GM13976 (cell line): ENCODE measurements around the gene CCSER2.
A peak's percentile ranks its signal among the peaks of the same experiment; 100 is the strongest.

Experiments
- DNase-seq: peaks from one replicate; pipeline ENCODE4 v3.0.0; 2012; ENCODE audit warnings: low spot score
- in situ Hi-C: fragments of 300-500 bp; cut with MboI; formaldehyde crosslinking; loops from one replicate; pipeline ENCODE4 v1.12.0; 2022; ENCODE audit warnings: low sequenced_read_pairs, mixed read lengths, inconsistent platforms; ENCODE audit not compliant: unreplicated experiment
- TF ChIP-seq, protein P1 (sequence below): IDR thresholded peaks from 2 replicates; pipeline ENCODE4 v1.5.1; 2012; ENCODE audit warnings: borderline replicate concordance, mild to moderate bottlenecking; ENCODE audit not compliant: insufficient read depth; ENCODE audit errors: extremely low read depth, missing control alignments, control extremely low read depth

Gene CCSER2

DNA sequence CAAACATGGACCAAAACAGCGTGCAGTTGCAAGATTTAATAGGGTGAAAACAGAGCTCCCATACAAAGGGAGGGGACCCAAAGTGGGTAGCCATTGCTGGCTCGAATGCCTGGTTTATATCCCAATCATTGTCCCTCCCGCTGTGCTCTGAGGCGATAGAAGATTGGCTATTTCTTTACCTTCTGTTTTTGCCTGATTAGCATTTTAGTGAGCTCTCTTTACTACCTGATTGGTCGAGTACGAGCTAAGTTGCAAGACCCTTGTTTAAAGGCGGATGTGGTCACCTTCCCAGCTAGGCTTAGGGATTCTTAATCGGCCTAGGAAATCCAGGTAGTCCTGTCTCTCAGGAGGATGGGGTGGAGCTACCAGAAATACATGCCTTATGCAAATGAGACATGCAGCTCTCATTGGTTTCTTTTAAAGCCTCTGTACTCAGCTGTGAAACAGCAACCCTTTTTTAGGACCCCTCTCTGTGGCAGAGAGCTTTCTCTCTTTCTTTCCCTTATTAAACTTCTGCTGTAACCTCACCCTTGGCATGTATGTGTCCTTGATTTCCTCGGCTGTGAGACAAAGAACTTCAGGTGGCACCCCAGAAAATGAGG lies 202.4 kb downstream of the CCSER2 start:
- in situ Hi-C loops = loop anchor here (10.0 kb wide), 1 partner anchor 146 kb away; no protein-coding TSS in a partner anchor
- TF ChIP-seq, protein P1, sequence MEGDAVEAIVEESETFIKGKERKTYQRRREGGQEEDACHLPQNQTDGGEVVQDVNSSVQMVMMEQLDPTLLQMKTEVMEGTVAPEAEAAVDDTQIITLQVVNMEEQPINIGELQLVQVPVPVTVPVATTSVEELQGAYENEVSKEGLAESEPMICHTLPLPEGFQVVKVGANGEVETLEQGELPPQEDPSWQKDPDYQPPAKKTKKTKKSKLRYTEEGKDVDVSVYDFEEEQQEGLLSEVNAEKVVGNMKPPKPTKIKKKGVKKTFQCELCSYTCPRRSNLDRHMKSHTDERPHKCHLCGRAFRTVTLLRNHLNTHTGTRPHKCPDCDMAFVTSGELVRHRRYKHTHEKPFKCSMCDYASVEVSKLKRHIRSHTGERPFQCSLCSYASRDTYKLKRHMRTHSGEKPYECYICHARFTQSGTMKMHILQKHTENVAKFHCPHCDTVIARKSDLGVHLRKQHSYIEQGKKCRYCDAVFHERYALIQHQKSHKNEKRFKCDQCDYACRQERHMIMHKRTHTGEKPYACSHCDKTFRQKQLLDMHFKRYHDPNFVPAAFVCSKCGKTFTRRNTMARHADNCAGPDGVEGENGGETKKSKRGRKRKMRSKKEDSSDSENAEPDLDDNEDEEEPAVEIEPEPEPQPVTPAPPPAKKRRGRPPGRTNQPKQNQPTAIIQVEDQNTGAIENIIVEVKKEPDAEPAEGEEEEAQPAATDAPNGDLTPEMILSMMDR = no peak

DNA sequence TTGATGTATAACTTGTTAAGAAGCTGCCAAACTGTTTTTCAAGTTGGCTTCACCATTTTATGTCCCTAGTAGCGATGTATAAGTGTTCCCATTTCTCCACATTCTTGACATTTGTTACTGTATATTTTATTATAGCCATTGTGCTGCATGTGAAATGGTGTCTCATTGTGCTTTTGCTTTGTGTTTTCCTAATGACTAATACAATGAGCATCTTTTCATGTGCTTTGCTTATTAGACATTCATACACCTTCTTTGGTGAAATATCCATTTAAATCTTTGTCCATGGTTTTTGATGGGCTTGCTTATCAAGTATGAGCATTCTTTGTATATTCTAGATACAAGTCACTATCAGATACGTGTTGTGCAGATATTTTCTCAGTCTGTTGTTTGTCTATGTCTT lies 203.0 kb downstream of the CCSER2 start:
- in situ Hi-C loops = loop anchor here (10.0 kb wide), 1 partner anchor 147 kb away; no protein-coding TSS in a partner anchor
- TF ChIP-seq, protein P1 = no peak
- no peak for DNase-seq

More for the DNA sequence above, 202.4 kb downstream of the CCSER2 start:
- DNase-seq = no peak

DNA sequence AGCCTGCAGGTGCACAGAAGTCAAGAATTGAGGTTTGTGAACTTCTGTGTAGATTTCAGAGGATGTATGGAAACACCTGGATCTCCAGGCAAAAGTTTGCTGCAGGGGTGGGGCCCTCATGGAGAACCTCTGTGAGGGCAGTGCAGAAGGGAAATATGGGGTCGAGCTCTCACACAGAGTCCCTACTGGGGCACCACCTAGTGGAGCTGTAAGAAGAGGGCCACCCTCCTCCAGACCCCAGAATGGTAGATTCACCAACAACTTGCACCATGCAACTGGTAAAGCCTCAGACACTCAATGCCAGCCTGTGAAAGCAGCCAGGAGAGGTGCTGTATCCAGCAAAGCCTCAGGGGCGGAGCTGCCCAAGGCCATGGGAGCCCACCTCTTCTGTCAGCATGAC lies 205.8 kb downstream of the CCSER2 start:
- TF ChIP-seq, protein P1 = peak; percentile 23
- no peak for DNase-seq
- in situ Hi-C loops = loop anchor here (10.0 kb wide), 1 partner anchor 149 kb away; no protein-coding TSS in a partner anchor

DNA sequence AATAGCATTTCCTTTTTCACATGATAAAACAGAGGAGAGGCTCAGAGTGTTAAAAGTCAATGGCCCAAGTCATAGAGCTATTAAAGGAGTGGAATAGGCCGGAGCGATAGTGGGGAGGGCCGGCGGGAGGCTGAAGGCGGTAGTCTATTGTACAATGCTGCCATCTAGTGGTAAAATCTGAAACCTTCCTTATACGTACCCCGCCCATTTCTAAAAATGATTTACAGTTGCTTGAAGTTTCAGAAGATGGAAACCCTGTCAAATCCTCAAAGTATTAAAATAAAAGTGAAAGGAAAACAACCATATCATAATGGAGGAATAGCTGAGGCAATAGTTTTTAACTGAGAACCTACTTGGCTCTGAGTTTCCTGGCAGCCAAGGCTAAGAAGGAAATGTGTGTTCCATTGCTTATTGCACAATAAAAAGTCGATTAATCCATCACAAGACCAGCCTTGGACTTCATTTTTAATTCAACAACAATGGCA lies 209.1 kb downstream of the CCSER2 start:
- in situ Hi-C loops = loop anchor here (10.0 kb wide), 1 partner anchor 153 kb away; no protein-coding TSS in a partner anchor
- DNase-seq = peak; percentile 76
- TF ChIP-seq, protein P1 = peak; percentile 48

DNA sequence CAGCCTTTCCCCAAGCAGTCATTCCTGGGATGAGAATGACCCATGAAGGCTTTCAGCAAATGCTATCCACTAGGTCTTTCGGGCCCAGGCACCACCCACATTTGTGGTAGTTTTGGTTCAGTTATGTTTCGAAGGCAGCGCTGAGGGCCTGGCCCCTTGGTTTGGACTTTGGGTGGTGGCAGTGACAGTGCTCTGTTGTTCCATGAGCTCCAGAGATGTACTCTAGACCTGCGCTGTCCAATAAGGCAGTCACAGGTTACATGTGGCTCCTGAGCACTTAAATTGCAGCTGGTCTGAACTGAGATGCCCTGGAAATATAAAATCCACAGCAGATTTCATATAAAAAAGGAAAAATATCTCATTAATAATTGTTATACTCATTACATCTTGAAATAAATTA lies 209.6 kb downstream of the CCSER2 start:
- no peak for DNase-seq
- in situ Hi-C loops = loop anchor here (10.0 kb wide), 1 partner anchor 153 kb away; no protein-coding TSS in a partner anchor
- TF ChIP-seq, protein P1 = no peak

DNA sequence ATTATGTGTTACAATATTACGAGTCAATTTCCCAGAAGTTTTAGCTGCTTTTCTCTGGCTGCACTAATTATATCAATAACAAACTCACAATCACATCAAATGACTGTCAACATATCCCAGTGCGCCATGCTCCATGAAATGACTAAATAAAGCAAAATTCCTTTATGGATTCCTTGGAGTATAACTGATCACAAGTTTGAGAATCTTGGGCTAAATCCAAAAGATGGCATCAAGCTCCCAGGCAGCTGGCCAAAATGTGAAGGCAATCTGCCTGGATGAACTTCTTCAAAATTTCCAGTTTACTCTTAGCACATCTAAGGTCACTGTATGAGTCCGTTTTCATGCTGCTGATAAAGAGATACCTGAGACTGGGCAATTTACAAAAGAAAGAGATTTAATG lies 210.8 kb downstream of the CCSER2 start:
- in situ Hi-C loops = loop anchor here (10.0 kb wide), 1 partner anchor 154 kb away; no protein-coding TSS in a partner anchor
- TF ChIP-seq, protein P1 = no peak
- DNase-seq = no peak
